ENCODE data around the gene COMT. TPM values are rescaled to one million over a fixed set of nuclear protein-coding genes. Genes with fewer than 3 reads are reported as not detected.
A peak's percentile ranks its signal among the peaks of the same experiment; 100 is the strongest.

Gene COMT
- total and polyA plus RNA-seq, 9 of the 15 experiments (the other 6 are each of a cell fraction or from before 2014, with no cell fraction given): 12.5 to 351 (median 155) TPM

- no peak for TF ChIP-seq FOXA3 (CRISPR knock-in tag; conservative IDR thresholded peaks at IDR 0.05 in 1 of 2, IDR thresholded peaks at IDR 0.05 in 1 of 2)
- no peak for TF ChIP-seq KLF13 (tag; IDR thresholded peaks at IDR 0.05; ENCODE audit: borderline replicate concordance, low read depth)
- TF ChIP-seq TBP (optimal IDR thresholded peaks at IDR 0.05; ENCODE audit: low read depth, low read length): peak; percentile 56
- TF ChIP-seq STAT5B (CRISPR knock-in tag; IDR thresholded peaks at IDR 0.05): no peak
- TF ChIP-seq STAT5A (IDR thresholded peaks at IDR 0.05; ENCODE audit: borderline replicate concordance, low read length): no peak
- no peak for TF ChIP-seq ELK1 (CRISPR knock-in tag; IDR thresholded peaks at IDR 0.05)
- TF ChIP-seq TFAP4 (CRISPR knock-in tag; IDR thresholded peaks at IDR 0.05; ENCODE audit: borderline replicate concordance): no peak
- TF ChIP-seq TCF7L2 (IDR thresholded peaks at IDR 0.05; ENCODE audit: low read depth, low read length): no peak
- TF ChIP-seq ZNF280B (CRISPR knock-in tag; IDR thresholded peaks at IDR 0.05): no peak
- no peak for TF ChIP-seq FOXP1 (CRISPR knock-in tag; IDR thresholded peaks at IDR 0.05)
- no peak for TF ChIP-seq POLR3A (IDR thresholded peaks at IDR 0.05; ENCODE audit: borderline replicate concordance, extremely low read depth, insufficient read depth, insufficient read length)
- no peak for TF ChIP-seq ZNF655 (CRISPR knock-in tag; IDR thresholded peaks at IDR 0.05)
- no peak for TF ChIP-seq ARID1B (IDR thresholded peaks at IDR 0.05)
- TF ChIP-seq SMARCA4 (IDR thresholded peaks at IDR 0.05): no peak
- TF ChIP-seq GATA2 (CRISPR knock-in tag; IDR thresholded peaks at IDR 0.05): no peak
- no peak for TF ChIP-seq KLF10 (CRISPR knock-in tag; IDR thresholded peaks at IDR 0.05)
- no peak for TF ChIP-seq ARHGAP35 (IDR thresholded peaks at IDR 0.05; ENCODE audit: partially characterized antibody)
- no peak for TF ChIP-seq ZNF644 (tag; IDR thresholded peaks at IDR 0.05; ENCODE audit: low read depth)
- TF ChIP-seq TCFL5 (CRISPR knock-in tag; conservative IDR thresholded peaks at IDR 0.05): no peak
- TF ChIP-seq ETV1 (tag; conservative IDR thresholded peaks at IDR 0.05; ENCODE audit: low read depth): no peak
- no peak for TF ChIP-seq BRCA1 (IDR thresholded peaks at IDR 0.05)
- TF ChIP-seq BRCA1 (CRISPR knock-in tag; IDR thresholded peaks at IDR 0.05): no peak
- no peak for TF ChIP-seq NCOR1 (IDR thresholded peaks at IDR 0.05)
- TF ChIP-seq TAF15 (IDR thresholded peaks at IDR 0.05; ENCODE audit: low read depth, low read length): no peak
These were observed 75.4 kb downstream of the COMT start, which contains the start of gene ARVCF (continued) for GRCh38 chr22:20016734-20017621.
